Measurements from ENCODE around the gene SH3TC1. TPM values are rescaled to one million over a fixed set of nuclear protein-coding genes. Genes with fewer than 3 reads are reported as not detected.

The SH3TC1 gene
- total and polyA plus RNA-seq, 5 experiments from 2014 or later: 3.7 to 17.4 (median 6.5) TPM

GRCh38 chr4:8252301-8253173 is 53.4 kb downstream of the SH3TC1 start:
- Mint-ChIP-seq H3K27ac (no peak overlapping the region), H3K9me3 (no peaks in the 10 kb centered on the region), H3K27me3 (no peaks in the 10 kb centered on the region), H3K4me3 (no peak overlapping the region), H3K4me1 (no peaks in the 10 kb centered on the region), H3K36me3 (no peaks in the 10 kb centered on the region)
- DNase-seq (no peak), ATAC-seq (no peak)
- POLR2A ChIA-PET: no interaction called here

DNA sequence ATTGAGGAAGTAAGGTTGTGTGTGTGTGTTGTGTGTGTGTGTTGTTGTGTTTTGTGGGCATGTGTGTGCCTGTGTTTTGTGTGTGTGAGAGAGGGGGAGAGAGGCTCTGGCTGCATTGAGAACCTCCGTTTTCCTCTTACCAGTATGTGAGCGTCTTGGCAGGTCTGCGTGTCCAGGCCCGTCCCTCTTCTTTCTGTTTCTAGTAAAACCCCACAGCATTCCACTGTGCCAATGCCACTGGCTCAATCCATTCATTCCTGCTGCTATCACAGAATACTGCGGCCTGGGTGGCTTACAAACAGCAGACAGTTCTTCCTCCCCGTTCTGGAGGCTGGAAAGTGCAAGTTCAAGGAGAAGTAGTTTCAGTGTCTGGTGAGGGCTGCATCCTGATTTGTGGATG is 55.0 kb downstream of the SH3TC1 start:
- Mint-ChIP-seq H3K27ac (peak overlapping the region in 1 of 10 donors; percentile 9), H3K36me3 (no peaks in the 10 kb centered on the region), H3K27me3 (no peaks in the 10 kb centered on the region), H3K9me3 (no peaks in the 10 kb centered on the region), H3K4me1 (peaks cover 0 to 5% (median 0%) of the 10 kb centered on the region in 4 donors), H3K4me3 (no peak overlapping the region)
- ATAC-seq (no peak), DNase-seq (no peak)
- POLR2A ChIA-PET: no interaction called here

- DNase-seq (no peak), ATAC-seq (no peak)
- H3K27me3 Mint-ChIP-seq: peaks cover 0 to 2% (median 0%) of the 10 kb centered on the region in 5 donors
- H3K4me3 Mint-ChIP-seq: no peak overlapping the region
- H3K4me1 Mint-ChIP-seq: peaks cover 0 to 5% (median 0%) of the 10 kb centered on the region in 4 donors
- POLR2A ChIA-PET: interaction anchor here (0.6 kb wide), 1 partner anchor 1443 kb away, joined by 3 read pairs; no protein-coding TSS in a partner anchor
- H3K27ac Mint-ChIP-seq: no peak overlapping the region
- no peaks in the 10 kb centered on the region for H3K36me3 Mint-ChIP-seq
- no peaks in the 10 kb centered on the region for H3K9me3 Mint-ChIP-seq
Observed at GRCh38 chr4:8255698-8256441, 56.8 kb downstream of the SH3TC1 start.

GRCh38 chr4:8257854-8258253 is 58.8 kb downstream of the SH3TC1 start:
- Mint-ChIP-seq H3K27me3 (peaks cover 0 to 2% (median 0%) of the 10 kb centered on the region in 5 donors), H3K9me3 (no peaks in the 10 kb centered on the region), H3K4me1 (peaks cover 0 to 5% (median 0%) of the 10 kb centered on the region in 4 donors), H3K36me3 (no peaks in the 10 kb centered on the region), H3K4me3 (no peak overlapping the region), H3K27ac (no peak overlapping the region)
- DNase-seq: no peak
- POLR2A ChIA-PET: no interaction called here
- no peak for ATAC-seq

DNA sequence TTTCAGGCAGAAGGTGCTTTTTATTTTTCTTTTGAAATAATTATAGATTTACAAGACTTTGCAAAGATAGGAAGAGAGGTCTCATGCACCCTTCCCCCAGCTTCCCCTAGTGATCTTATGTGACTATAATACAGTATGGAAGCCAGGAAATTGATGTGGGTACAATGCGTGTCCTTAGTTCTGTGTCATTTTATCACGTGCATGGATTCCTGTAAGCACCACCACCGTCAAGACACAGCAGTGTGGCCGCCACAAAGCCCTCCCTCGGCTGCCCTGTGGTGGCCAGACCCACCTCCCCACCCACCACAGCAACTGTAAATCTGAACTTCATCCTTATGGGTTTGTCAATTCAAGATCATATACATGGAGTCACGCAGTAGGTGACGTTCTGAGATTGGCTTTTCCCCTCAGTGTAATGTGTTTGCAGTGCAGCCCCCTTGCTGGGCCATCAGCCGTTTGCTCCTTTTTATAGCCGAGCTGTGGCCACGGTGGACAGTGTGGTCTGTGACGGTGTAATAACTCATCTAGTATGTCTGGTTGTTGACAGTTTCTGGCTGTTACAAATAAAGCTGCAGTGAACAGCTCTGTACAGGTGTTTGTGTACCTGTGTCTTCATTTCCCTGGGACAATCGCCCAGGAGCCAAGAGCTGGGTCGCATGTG is 59.6 kb downstream of the SH3TC1 start:
- POLR2A ChIA-PET: no interaction called here
- H3K27me3 Mint-ChIP-seq: peaks cover 0 to 4% (median 1%) of the 10 kb centered on the region in 5 donors
- H3K4me3 Mint-ChIP-seq: no peak overlapping the region
- H3K27ac Mint-ChIP-seq: no peak overlapping the region
- H3K9me3 Mint-ChIP-seq: no peaks in the 10 kb centered on the region
- H3K4me1 Mint-ChIP-seq: peaks cover 0 to 5% (median 1%) of the 10 kb centered on the region in 4 donors
- DNase-seq (no peak), ATAC-seq (peak in 1 of 2 donors; percentile 40)
- no peaks in the 10 kb centered on the region for H3K36me3 Mint-ChIP-seq

GRCh38 chr4:8259743-8260430 is 60.8 kb downstream of the SH3TC1 start:
- H3K4me1 Mint-ChIP-seq: peaks cover 0 to 5% (median 2%) of the 10 kb centered on the region in 4 donors
- no peak for ATAC-seq
- no peak overlapping the region for H3K4me3 Mint-ChIP-seq
- DNase-seq: no peak
- no peaks in the 10 kb centered on the region for H3K9me3 Mint-ChIP-seq
- peaks cover 0 to 6% (median 2%) of the 10 kb centered on the region in 5 donors for H3K27me3 Mint-ChIP-seq
- peak overlapping the region in 2 of 10 donors; percentile 14 to 70 for H3K27ac Mint-ChIP-seq
- H3K36me3 Mint-ChIP-seq: no peaks in the 10 kb centered on the region
- POLR2A ChIA-PET: no interaction called here

DNA sequence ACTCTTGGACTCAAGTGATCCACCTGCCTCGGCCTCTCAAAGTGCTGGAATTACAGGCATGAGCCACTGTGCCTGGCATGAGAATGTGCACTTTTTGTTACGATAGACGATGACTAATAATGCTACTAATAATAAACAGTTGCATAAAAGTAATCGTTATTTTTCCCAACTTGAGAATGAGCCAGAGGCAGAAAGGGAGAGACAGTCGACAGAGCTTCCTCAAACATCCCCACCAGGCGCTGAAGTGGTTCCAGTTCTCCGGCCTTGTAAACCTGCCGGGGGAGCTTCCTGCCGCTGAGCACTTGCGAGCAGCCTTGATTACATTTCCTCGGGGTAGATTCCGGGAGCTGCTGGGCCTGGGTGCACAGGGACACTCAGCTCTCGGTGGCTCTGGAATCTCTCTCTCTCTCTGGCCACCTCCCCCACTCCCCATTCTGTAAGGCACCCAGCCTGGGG is 61.6 kb downstream of the SH3TC1 start:
- peaks cover 0 to 6% (median 2%) of the 10 kb centered on the region in 5 donors for H3K27me3 Mint-ChIP-seq
- H3K36me3 Mint-ChIP-seq: no peaks in the 10 kb centered on the region
- peaks cover 0 to 5% (median 2%) of the 10 kb centered on the region in 4 donors for H3K4me1 Mint-ChIP-seq
- no peaks in the 10 kb centered on the region for H3K9me3 Mint-ChIP-seq
- H3K27ac Mint-ChIP-seq: no peak overlapping the region
- DNase-seq (no peak), ATAC-seq (no peak)
- no peak overlapping the region for H3K4me3 Mint-ChIP-seq
- POLR2A ChIA-PET: no interaction called here

- DNase-seq: no peak
- peaks cover 2 to 9% (median 6%) of the 10 kb centered on the region in 5 donors for H3K27me3 Mint-ChIP-seq
- POLR2A ChIA-PET: no interaction called here
- H3K9me3 Mint-ChIP-seq: no peaks in the 10 kb centered on the region
- no peak overlapping the region for H3K4me3 Mint-ChIP-seq
- H3K4me1 Mint-ChIP-seq: peaks cover 0 to 5% (median 2%) of the 10 kb centered on the region in 4 donors
- no peaks in the 10 kb centered on the region for H3K36me3 Mint-ChIP-seq
- ATAC-seq: no peak
- no peak overlapping the region for H3K27ac Mint-ChIP-seq
Observed at GRCh38 chr4:8261851-8262535, 62.9 kb downstream of the SH3TC1 start.

DNA sequence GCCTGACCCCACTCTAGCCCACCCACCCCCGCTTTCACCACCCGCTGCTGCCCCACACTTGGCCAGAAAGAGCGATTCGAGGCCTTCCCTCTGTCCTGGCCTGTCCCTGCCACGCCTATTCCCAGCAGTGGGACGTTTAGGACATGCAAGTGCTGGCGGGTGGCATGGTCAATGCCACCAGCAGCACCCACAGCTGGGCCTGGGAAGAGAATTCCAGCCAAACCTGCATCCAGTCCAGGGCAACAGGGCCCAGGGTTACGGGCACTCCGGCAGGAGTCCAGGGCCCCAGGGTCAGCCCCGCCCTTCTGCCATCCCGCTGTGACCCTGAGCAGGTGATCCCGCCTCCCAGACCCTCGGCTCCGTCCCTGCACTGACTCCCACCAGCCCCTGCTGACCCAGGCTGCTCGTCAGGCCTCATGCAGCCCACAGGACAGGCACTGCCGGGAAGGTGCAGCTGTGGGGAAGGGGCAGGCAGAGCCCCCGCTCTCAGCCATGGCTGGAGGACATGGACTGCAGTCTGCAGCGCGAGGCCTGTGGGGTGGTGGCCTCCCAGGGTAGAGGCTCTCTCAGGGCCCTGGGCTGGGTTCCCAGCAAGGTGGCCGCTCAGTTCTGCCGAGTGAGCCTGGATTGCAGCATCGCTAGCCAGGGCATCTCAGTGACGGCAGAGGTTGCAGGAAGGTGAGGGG is 63.7 kb downstream of the SH3TC1 start:
- Mint-ChIP-seq H3K9me3 (no peaks in the 10 kb centered on the region), H3K27ac (no peak overlapping the region), H3K36me3 (no peaks in the 10 kb centered on the region), H3K4me1 (peaks cover 0 to 5% (median 2%) of the 10 kb centered on the region in 4 donors), H3K27me3 (peaks cover 2 to 9% (median 6%) of the 10 kb centered on the region in 5 donors), H3K4me3 (no peak overlapping the region)
- POLR2A ChIA-PET: no interaction called here
- DNase-seq (no peak), ATAC-seq (no peak)

- Mint-ChIP-seq H3K4me3 (no peak overlapping the region), H3K36me3 (no peaks in the 10 kb centered on the region), H3K4me1 (peaks cover 0 to 5% (median 2%) of the 10 kb centered on the region in 4 donors), H3K9me3 (no peaks in the 10 kb centered on the region), H3K27ac (no peak overlapping the region), H3K27me3 (peaks cover 4 to 13% (median 6%) of the 10 kb centered on the region in 5 donors)
- DNase-seq (no peak), ATAC-seq (no peak)
- POLR2A ChIA-PET: no interaction called here
Observed at GRCh38 chr4:8263397-8263796, 64.3 kb downstream of the SH3TC1 start.

DNA sequence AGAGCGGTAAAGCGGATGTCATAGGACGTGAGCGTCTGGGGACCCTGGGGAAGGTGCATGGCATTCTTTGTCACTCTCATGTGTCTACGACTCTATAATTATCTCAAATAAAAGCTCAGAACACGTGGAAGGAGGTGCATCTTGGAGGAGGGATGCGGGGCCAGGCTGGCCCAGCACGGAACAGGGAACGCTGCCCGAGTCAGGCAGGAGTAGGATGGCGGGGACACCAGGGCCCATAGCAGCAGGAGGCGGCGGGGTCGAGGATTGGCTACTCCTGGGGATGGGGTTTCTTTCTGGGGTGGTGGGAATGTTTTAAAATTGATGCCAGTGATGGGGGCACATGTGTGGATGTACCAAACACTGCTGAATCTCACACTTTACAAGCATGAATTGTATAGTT is 65.0 kb downstream of the SH3TC1 start:
- ATAC-seq: no peak
- POLR2A ChIA-PET: no interaction called here
- peaks cover 10 to 20% (median 11%) of the 10 kb centered on the region in 5 donors for H3K27me3 Mint-ChIP-seq
- no peak for DNase-seq
- H3K36me3 Mint-ChIP-seq: no peaks in the 10 kb centered on the region
- no peak overlapping the region for H3K4me3 Mint-ChIP-seq
- no peaks in the 10 kb centered on the region for H3K9me3 Mint-ChIP-seq
- peaks cover 0 to 4% (median 1%) of the 10 kb centered on the region in 4 donors for H3K4me1 Mint-ChIP-seq
- no peak overlapping the region for H3K27ac Mint-ChIP-seq

All from naive thymus-derived CD8-positive, alpha-beta T cell (primary cell).